HG03442 (cell line): Measurements from ENCODE around the gene SLC26A4.

ENCODE experiments used
- ATAC-seq: cut with Tn5 transposase; IDR thresholded peaks from one replicate; pipeline ENCODE4 v1.9.1; 2021; ENCODE audit warnings: mild to moderate bottlenecking, moderate library complexity; ENCODE audit not compliant: unreplicated experiment

The SLC26A4 gene

GRCh38 chr7:107743567-107744344 is 83.1 kb downstream of the SLC26A4 start, which contains the start of gene CBLL1:
Gene CBLL1, plus strand, starts transcription at chr7:107744142. Its CDS starts 22 bp downstream, at chr7:107744164.
- ATAC-seq: peak; percentile 86

- ATAC-seq: peak; percentile 33
Measured at GRCh38 chr7:107744345-107744750, 83.7 kb downstream of the SLC26A4 start.

GRCh38 chr7:107746006-107746405 is 85.4 kb downstream of the SLC26A4 start:
- ATAC-seq: no peak

GRCh38 chr7:107751113-107751512 is 90.5 kb downstream of the SLC26A4 start:
- no peak for ATAC-seq

- no peak for ATAC-seq
Measured at GRCh38 chr7:107754642-107755041, 94.0 kb downstream of the SLC26A4 start.

GRCh38 chr7:107758667-107759066 is 98.0 kb downstream of the SLC26A4 start:
- ATAC-seq: no peak

GRCh38 chr7:107767391-107767790 is 106.8 kb downstream of the SLC26A4 start:
- ATAC-seq: no peak
